GM12878 (cell line): ENCODE results near the gene IRGQ. TPM values are rescaled to one million over a fixed set of nuclear protein-coding genes. Genes with fewer than 3 reads are reported as not detected.
A peak's percentile ranks its signal among the peaks of the same experiment; 100 is the strongest.
"Not testable (repeated sequence)": the region's sequence is repeated elsewhere in the genome, so short reads cannot be mapped to it uniquely, and the experiment has no call there.

Experiments used
- ATAC-seq: fragments of 200-7000 bp; cut with Tn5 transposase; 3 replicates; pipeline ENCODE4 v1.9.1; 2020; ENCODE audit warnings: mild to moderate bottlenecking, moderate library complexity
- BruUV-seq: library from RNA; stranded (reverse); fragments of 400-500 nt; replicated peaks from 2 replicates; lab custom pipeline; 2021; lab: Mats Ljungman, UMichigan
- CTCF ChIA-PET: fragments of 300-600 bp; sonication (Branson Sonifier 250); formaldehyde crosslinking; extraction: SDS; loops from one replicate; lab custom pipeline; 2021; ENCODE audit warnings: inconsistent platforms; lab: Yijun Ruan, JAX
- POLR2A ChIA-PET: fragments of 350-600 bp; formaldehyde crosslinking; extraction: SDS; loops from one replicate; lab custom pipeline; 2021; ENCODE audit warnings: inconsistent platforms; lab: Charles Lee
- RAD21 ChIA-PET: fragments of 300-600 bp; sonication (Branson Sonifier 250); formaldehyde crosslinking; loops from one replicate; lab custom pipeline; 2023; ENCODE audit warnings: antibody characterized with exemption; ENCODE audit not compliant: unreplicated experiment; lab: Charles Lee
- SMC1A ChIA-PET: fragments of 300-600 bp; sonication (Branson Sonifier 250); formaldehyde crosslinking; loops from one replicate; lab custom pipeline; 2023; ENCODE audit not compliant: unreplicated experiment, uncharacterized antibody; lab: Charles Lee
- DNase-seq: peaks from one replicate; pipeline ENCODE4 v3.0.0-alpha.2; 2011; ENCODE audit warnings: low read depth, low spot score
- FAIRE-seq: peaks from 3 replicates; lab custom pipeline; 2011; peaks lifted over from hg19 to GRCh38; lab: Jason Lieb, UNC
- H2AFZ ChIP-seq: 2 replicates; pipeline ENCODE4 v1.6.0; 2011; ENCODE audit warnings: low read depth, low read length, control low read depth; ENCODE audit not compliant: control insufficient read depth
- H3K27ac ChIP-seq: 2 replicates; pipeline ENCODE4 v1.5.1; 2011; ENCODE audit warnings: control low read depth; ENCODE audit not compliant: control insufficient read depth, insufficient read depth
- H3K27me3 ChIP-seq, 2 experiments: replicated peaks in 1 of 2; 2 replicates each; pipeline versions ENCODE4 v1.6.0 to v1.6.1; 2011; ENCODE audit warnings: low read length in 1 of 2; ENCODE audit not compliant: control insufficient read depth in 2 of 2, insufficient read depth in 2 of 2
- H3K36me3 ChIP-seq, 2 experiments: 2 replicates each; pipeline ENCODE4 v1.5.1; 2011; ENCODE audit warnings: low read length in 1 of 2; ENCODE audit not compliant: control insufficient read depth in 2 of 2, insufficient read depth in 2 of 2
- H3K4me1 ChIP-seq: 2 replicates; pipeline ENCODE4 v1.6.1; 2011; ENCODE audit warnings: mild to moderate bottlenecking, low read length, moderate library complexity, mixed read lengths; ENCODE audit not compliant: control insufficient read depth, insufficient read depth
- H3K4me2 ChIP-seq: 2 replicates; pipeline ENCODE4 v1.6.0; 2011; ENCODE audit warnings: control low read depth; ENCODE audit not compliant: control insufficient read depth, insufficient read depth
- H3K4me3 ChIP-seq: fragments of 200-600 bp; sonication (generic); 2 replicates; pipeline ENCODE4 v1.5.1; 2016
- H3K79me2 ChIP-seq: 2 replicates; pipeline ENCODE4 v1.6.0; 2011; ENCODE audit warnings: low read length; ENCODE audit not compliant: control insufficient read depth, insufficient read depth
- H3K9ac ChIP-seq: 2 replicates; pipeline ENCODE4 v1.8.0; 2011; ENCODE audit warnings: low read length, control low read depth, mixed read lengths; ENCODE audit not compliant: control insufficient read depth, insufficient read depth
- H3K9me3 ChIP-seq: replicated peaks from 3 replicates; pipeline ENCODE4 v1.5.1; 2011; ENCODE audit warnings: mild to moderate bottlenecking, low read length; ENCODE audit not compliant: control insufficient read depth, insufficient read depth
- H4K20me1 ChIP-seq: 2 replicates; pipeline ENCODE4 v1.6.0; 2011; ENCODE audit not compliant: control insufficient read depth, insufficient read depth
- SIX5 ChIP-seq: IDR thresholded peaks from 2 replicates; pipeline ENCODE4 v1.6.1; 2011; ENCODE audit warnings: mild to moderate bottlenecking, low read depth, low read length, moderate library complexity; ENCODE audit not compliant: severe bottlenecking
- ZNF24 ChIP-seq: fragments of 450-650 bp; IDR thresholded peaks from 2 replicates; pipeline ENCODE4 v1.6.1; 2017; ENCODE audit warnings: antibody characterized with exemption, mild to moderate bottlenecking
- WGBS: methylation state at CpG from one replicate; pipeline ENCODE4 v1.1.6; 2016; ENCODE audit warnings: low lambda C conversion rate; ENCODE audit not compliant: insufficient replicate concordance, insufficient coverage; ENCODE audit errors: missing lambda C conversion rate; 5-methylcytosine and 5-hydroxymethylcytosine counted together
- in situ Hi-C: fragments of 300-500 bp; cut with MboI; formaldehyde crosslinking; loops from 9 replicates; pipeline ENCODE4 v1.14.3; 2018; ENCODE audit warnings: mixed read lengths
- intact Hi-C: fragments of 100-400 bp; cut with micrococcal nuclease; formaldehyde crosslinking; loops from one replicate; pipeline ENCODE4 v1.14.2; 2022; ENCODE audit not compliant: unreplicated experiment
- polyA plus RNA-seq, 11 experiments: library from polyadenylated mRNA; depleted of rRNA in 4 of 11; unstranded in 6 of 11; stranded (reverse) in 5 of 11; fragments of >200 nt; fragmentation: Nextera tagmentation in 4 of 11; fragmentation: Illumina TruSeq in 1 of 11; extraction: Ambion mirVana in 4 of 11; extraction: Trizol in 1 of 11; gene quantifications; 1 replicate in 1 of 11; 2 replicates in 10 of 11; pipeline versions ENCODE4 v1.2.1 to v1.2.3, GENCODE V29; 2011 to 2016; ENCODE audit warnings: inconsistent platforms in 2 of 11, missing spikeins in 2 of 11, low read depth in 1 of 11
- total RNA-seq, 4 experiments: library from RNA; depleted of rRNA in 3 of 4; stranded (reverse); fragments of >200 nt in 3 of 4; fragmentation: Illumina TruSeq in 1 of 4; extraction: Trizol in 1 of 4; gene quantifications; 2 replicates each; pipeline versions ENCODE4 v1.2.1 to v1.2.3, GENCODE V29; 2013 to 2021
- TF ChIP-seq, protein P1 (sequence below), 3 experiments: IDR thresholded peaks in 2 of 3; conservative IDR thresholded peaks in 1 of 3; 2 replicates each; pipeline ENCODE4 v1.5.1; 2011; ENCODE audit warnings: low read depth in 3 of 3, low read length in 3 of 3, mild to moderate bottlenecking in 3 of 3, control low read depth in 2 of 3, moderate library complexity in 2 of 3, inconsistent platforms in 1 of 3, mixed read lengths in 1 of 3; ENCODE audit not compliant: control insufficient read depth in 2 of 3, insufficient read depth in 1 of 3; ENCODE audit errors: extremely low read depth in 1 of 3

The IRGQ gene
- total and polyA plus RNA-seq, 10 of the 15 experiments (the other 5 are each of a cell fraction or from before 2014, with no cell fraction given), result 3.3 to 20.8 (median 9.0) TPM

DNA sequence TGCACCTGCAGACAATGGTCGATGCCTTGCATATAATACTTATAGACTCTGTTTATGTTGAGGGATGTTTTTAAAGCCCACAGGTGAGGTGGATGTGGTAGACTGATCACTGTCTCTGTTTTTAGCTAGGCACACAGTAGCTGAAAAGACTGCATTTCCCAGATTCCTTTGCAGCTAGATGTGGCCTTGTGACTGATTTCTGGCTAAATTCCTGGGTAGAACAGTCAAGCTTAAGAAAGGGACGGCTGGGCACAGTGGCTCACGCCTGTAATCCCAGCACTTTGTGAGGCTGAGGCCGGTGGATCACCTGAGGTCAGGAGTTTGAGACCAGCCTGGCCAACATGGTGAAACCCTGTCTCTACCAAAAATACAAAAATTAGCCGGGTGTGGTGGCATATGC, 4.4 kb upstream of the IRGQ start:
- H3K9ac ChIP-seq, in situ Hi-C loops, H3K4me2 ChIP-seq, FAIRE-seq, H4K20me1 ChIP-seq, H3K27me3 ChIP-seq, BruUV-seq, H3K4me3 ChIP-seq, H3K27ac ChIP-seq, H3K4me1 ChIP-seq, intact Hi-C loops, ATAC-seq, DNase-seq, RAD21 ChIA-PET, H3K9me3 ChIP-seq, H2AFZ ChIP-seq: not testable (repeated sequence)
- SMC1A ChIA-PET, result interaction anchor here (1.4 kb wide), 1 partner anchor 26 kb away, joined by 6 read pairs; no protein-coding TSS in a partner anchor
- peaks cover 29% of the 10 kb centered on the region for H3K79me2 ChIP-seq
- POLR2A ChIA-PET, result interaction anchor here (0.6 kb wide), 1 partner anchor 18 kb away, joined by 11 read pairs; no protein-coding TSS in a partner anchor
- CTCF ChIA-PET, result interaction anchor here (0.9 to 1.8 kb wide), 4 partner anchors 26 to 209 kb away, joined by 3 to 7 read pairs (median 4); no protein-coding TSS in a partner anchor
- peak; percentile 26 for TF ChIP-seq SIX5
- 100% methylated on average over 5 of the region's 5 CpGs for WGBS
- H3K36me3 ChIP-seq, result peaks cover 6 to 23% of the 10 kb centered on the region in 2 experiments; a peak in 3 of 4 replicates

DNA sequence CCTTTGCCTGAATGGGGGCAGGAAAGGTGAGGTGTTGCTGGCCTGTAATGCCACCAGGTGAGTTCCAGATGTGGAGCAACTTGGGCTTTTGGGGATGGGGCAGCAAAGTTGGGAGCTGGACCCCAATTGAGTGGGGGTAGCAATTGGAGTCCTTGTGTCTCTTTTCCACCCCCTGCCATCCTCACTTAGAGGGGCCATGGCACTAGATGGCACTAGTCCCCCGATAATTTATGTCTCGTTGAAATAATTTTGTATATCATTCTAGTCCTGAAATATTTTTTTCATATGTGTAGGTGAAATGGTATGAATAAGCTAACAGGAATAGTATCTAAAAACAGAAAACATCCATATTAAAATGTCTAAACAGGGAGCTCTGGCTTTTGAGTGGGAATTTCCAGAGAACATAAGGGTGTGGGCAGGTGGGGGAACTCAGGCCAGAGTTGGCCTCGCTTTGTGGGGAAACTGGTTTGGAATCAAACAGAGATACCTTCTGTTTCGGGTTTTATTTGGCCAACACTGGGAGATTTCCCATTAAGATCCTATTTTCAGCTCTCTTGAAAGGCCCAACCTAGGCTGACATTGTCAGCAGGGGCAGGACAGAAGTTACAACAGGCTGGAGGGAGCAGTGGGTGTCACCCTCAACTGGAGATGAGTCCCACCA, 3.8 kb upstream of the IRGQ start:
- SMC1A ChIA-PET, result interaction anchor here (0.7 to 1.4 kb wide), 2 partner anchors 26 to 31 kb away, joined by 3 to 6 read pairs; no protein-coding TSS in a partner anchor
- no peaks in the 10 kb centered on the region for H4K20me1 ChIP-seq
- H3K4me1 ChIP-seq, result peaks cover 7% of the 10 kb centered on the region; the same call in 1 of the 2 replicates
- ATAC-seq (no peak), FAIRE-seq (no peak), DNase-seq (no peak)
- H3K27me3 ChIP-seq, result no peaks in the 10 kb centered on the region
- H3K27ac ChIP-seq, result no peak overlapping the region
- H3K36me3 ChIP-seq, result peaks cover 6 to 23% of the 10 kb centered on the region in 2 experiments; a peak in 3 of 4 replicates
- 87% methylated on average over 4 of the region's 4 CpGs for WGBS
- in situ Hi-C loops, result no loop called here
- BruUV-seq, result TSS peak; percentile 28
- POLR2A ChIA-PET, result interaction anchor here (0.6 to 1.1 kb wide), 2 partner anchors 19 to 25 kb away, joined by 3 to 11 read pairs; partner anchors contain the start of gene XRCC1
- RAD21 ChIA-PET, result no interaction called here
- CTCF ChIA-PET, result interaction anchor here (0.6 to 1.8 kb wide), 5 partner anchors 16 to 210 kb away, joined by 3 to 7 read pairs (median 3); no protein-coding TSS in a partner anchor
- peaks cover 34% of the 10 kb centered on the region for H3K79me2 ChIP-seq
- H3K4me2 ChIP-seq, result no peak overlapping the region
- intact Hi-C loops, result no loop called here
- no peak overlapping the region for H3K9ac ChIP-seq
- H2AFZ ChIP-seq, result no peak overlapping the region
- no peak for TF ChIP-seq ZNF24
- TF ChIP-seq, protein P1, sequence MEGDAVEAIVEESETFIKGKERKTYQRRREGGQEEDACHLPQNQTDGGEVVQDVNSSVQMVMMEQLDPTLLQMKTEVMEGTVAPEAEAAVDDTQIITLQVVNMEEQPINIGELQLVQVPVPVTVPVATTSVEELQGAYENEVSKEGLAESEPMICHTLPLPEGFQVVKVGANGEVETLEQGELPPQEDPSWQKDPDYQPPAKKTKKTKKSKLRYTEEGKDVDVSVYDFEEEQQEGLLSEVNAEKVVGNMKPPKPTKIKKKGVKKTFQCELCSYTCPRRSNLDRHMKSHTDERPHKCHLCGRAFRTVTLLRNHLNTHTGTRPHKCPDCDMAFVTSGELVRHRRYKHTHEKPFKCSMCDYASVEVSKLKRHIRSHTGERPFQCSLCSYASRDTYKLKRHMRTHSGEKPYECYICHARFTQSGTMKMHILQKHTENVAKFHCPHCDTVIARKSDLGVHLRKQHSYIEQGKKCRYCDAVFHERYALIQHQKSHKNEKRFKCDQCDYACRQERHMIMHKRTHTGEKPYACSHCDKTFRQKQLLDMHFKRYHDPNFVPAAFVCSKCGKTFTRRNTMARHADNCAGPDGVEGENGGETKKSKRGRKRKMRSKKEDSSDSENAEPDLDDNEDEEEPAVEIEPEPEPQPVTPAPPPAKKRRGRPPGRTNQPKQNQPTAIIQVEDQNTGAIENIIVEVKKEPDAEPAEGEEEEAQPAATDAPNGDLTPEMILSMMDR (IDR thresholded peaks at IDR 0.05 in 2 of 3, conservative IDR thresholded peaks at IDR 0.05 in 1 of 3; ENCODE audit: control insufficient read depth in 2 of 3, extremely low read depth in 1 of 3, insufficient read depth in 1 of 3, low read depth in 3 of 3, low read length in 3 of 3), result peak in 1 of 3 experiments; percentile 6; a peak in 1 of 6 replicates
- no peaks in the 10 kb centered on the region for H3K9me3 ChIP-seq
- H3K4me3 ChIP-seq, result no peak overlapping the region
